ENCODE data around the gene TRAM2. TPM values are rescaled to one million over a fixed set of nuclear protein-coding genes. Genes with fewer than 3 reads are reported as not detected.

TRAM2 gene
- total and polyA plus RNA-seq, 9 of the 15 experiments (the other 6 are each of a cell fraction or from before 2014, with no cell fraction given) = 2.6 to 13.3 (median 8.9) TPM

DNA sequence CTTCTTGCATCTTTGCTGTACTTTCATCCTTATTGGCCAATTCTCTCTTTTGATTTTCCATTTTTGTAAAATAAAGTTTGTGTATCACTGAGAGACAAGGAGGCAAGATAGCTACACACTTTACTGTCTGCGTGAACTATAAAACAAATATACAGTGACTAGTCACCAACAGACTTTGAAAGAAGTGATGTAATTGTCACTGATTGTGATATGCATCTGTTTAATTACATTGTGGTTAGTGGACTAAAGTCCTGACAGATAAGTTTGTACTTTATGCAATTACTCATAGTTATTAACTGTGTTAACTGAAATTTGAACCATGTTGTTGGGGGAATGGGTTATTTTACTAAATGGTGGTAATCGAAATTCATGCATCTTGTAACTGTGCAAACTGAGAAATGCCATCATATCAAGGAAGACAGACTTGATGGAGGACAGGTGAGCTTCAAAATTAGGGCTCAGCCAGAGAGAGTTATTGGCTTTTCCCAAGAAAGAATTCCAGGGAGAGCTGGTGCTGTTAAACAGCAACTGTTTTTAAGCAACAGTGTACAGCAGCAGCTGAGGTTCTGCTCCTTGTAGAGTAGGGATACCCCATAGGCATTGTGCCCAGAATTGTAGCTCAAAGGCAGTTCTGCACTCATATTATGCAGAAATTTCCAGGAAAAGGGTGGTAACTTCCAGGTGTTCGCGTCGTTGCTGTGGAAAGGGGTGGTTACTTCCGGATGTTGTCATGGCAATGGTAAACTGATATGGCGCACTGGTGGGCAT is 93.8 kb downstream of the TRAM2 start (continued):
- TF ChIP-seq GTF2A2 (tag; IDR thresholded peaks at IDR 0.05) (no peak), STAT5A (IDR thresholded peaks at IDR 0.05; ENCODE audit: borderline replicate concordance, low read length) (peak; percentile 90), CAMTA2 (CRISPR knock-in tag; conservative IDR thresholded peaks at IDR 0.05) (no peak), JUNB (CRISPR knock-in tag; conservative IDR thresholded peaks at IDR 0.05) (no peak), ZNF76 (CRISPR knock-in tag; IDR thresholded peaks at IDR 0.05; ENCODE audit: borderline replicate concordance) (no peak), MECOM (CRISPR knock-in tag; IDR thresholded peaks at IDR 0.05) (no peak), NEUROD1 (IDR thresholded peaks at IDR 0.05; ENCODE audit: borderline replicate concordance, low read depth, low read length, partially characterized antibody) (peak; percentile 31), ZFP30 (CRISPR knock-in tag; IDR thresholded peaks at IDR 0.05; ENCODE audit: borderline replicate concordance) (no peak), DMBX1 (CRISPR knock-in tag; IDR thresholded peaks at IDR 0.05; ENCODE audit: borderline replicate concordance) (no peak), ZNF175 (CRISPR knock-in tag; IDR thresholded peaks at IDR 0.05; ENCODE audit: low read depth) (no peak), RBM22 (IDR thresholded peaks at IDR 0.05; ENCODE audit: low read depth, low read length, poor library complexity, severe bottlenecking) (no peak), TCF3 (CRISPR knock-in tag; IDR thresholded peaks at IDR 0.05) (peak; percentile 48)
- TF ChIP-seq, protein P1, sequence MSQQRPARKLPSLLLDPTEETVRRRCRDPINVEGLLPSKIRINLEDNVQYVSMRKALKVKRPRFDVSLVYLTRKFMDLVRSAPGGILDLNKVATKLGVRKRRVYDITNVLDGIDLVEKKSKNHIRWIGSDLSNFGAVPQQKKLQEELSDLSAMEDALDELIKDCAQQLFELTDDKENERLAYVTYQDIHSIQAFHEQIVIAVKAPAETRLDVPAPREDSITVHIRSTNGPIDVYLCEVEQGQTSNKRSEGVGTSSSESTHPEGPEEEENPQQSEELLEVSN (IDR thresholded peaks at IDR 0.05; ENCODE audit: borderline replicate concordance in 1 of 2, extremely low read depth in 1 of 2, insufficient read depth in 1 of 2, insufficient read length in 1 of 2, low read depth in 1 of 2, low read length in 1 of 2, poor library complexity in 1 of 2, severe bottlenecking in 1 of 2) = no peak
- TF ChIP-seq, protein P2, sequence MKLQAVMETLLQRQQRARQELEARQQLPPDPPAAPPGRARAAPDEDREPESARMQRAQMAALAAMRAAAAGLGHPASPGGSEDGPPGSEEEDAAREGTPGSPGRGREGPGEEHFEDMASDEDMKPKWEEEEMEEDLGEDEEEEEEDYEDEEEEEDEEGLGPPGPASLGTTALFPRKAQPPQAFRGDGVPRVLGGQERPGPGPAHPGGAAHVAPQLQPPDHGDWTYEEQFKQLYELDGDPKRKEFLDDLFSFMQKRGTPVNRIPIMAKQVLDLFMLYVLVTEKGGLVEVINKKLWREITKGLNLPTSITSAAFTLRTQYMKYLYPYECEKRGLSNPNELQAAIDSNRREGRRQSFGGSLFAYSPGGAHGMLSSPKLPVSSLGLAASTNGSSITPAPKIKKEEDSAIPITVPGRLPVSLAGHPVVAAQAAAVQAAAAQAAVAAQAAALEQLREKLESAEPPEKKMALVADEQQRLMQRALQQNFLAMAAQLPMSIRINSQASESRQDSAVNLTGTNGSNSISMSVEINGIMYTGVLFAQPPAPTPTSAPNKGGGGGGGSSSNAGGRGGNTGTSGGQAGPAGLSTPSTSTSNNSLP (IDR thresholded peaks at IDR 0.05; ENCODE audit: borderline replicate concordance, low read depth, low read length) = peak; percentile 70; the same call in 1 of the 2 replicates
- TF ChIP-seq, protein P3, sequence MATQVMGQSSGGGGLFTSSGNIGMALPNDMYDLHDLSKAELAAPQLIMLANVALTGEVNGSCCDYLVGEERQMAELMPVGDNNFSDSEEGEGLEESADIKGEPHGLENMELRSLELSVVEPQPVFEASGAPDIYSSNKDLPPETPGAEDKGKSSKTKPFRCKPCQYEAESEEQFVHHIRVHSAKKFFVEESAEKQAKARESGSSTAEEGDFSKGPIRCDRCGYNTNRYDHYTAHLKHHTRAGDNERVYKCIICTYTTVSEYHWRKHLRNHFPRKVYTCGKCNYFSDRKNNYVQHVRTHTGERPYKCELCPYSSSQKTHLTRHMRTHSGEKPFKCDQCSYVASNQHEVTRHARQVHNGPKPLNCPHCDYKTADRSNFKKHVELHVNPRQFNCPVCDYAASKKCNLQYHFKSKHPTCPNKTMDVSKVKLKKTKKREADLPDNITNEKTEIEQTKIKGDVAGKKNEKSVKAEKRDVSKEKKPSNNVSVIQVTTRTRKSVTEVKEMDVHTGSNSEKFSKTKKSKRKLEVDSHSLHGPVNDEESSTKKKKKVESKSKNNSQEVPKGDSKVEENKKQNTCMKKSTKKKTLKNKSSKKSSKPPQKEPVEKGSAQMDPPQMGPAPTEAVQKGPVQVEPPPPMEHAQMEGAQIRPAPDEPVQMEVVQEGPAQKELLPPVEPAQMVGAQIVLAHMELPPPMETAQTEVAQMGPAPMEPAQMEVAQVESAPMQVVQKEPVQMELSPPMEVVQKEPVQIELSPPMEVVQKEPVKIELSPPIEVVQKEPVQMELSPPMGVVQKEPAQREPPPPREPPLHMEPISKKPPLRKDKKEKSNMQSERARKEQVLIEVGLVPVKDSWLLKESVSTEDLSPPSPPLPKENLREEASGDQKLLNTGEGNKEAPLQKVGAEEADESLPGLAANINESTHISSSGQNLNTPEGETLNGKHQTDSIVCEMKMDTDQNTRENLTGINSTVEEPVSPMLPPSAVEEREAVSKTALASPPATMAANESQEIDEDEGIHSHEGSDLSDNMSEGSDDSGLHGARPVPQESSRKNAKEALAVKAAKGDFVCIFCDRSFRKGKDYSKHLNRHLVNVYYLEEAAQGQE (IDR thresholded peaks at IDR 0.05; ENCODE audit: borderline replicate concordance) = peak; percentile 50
- TF ChIP-seq, protein P3 (CRISPR knock-in tag; IDR thresholded peaks at IDR 0.05; ENCODE audit: low read depth) = no peak
